SJSA1 (cell line): ENCODE results near the gene STOX2. TPM values are rescaled to one million over a fixed set of nuclear protein-coding genes. Genes with fewer than 3 reads are reported as not detected.
"Not testable (repeated sequence)": the region's sequence is repeated elsewhere in the genome, so short reads cannot be mapped to it uniquely, and the experiment has no call there.

Experiments used
- DNase-seq, 2 experiments: peaks; one replicate each; pipeline ENCODE4 v3.0.0-alpha.2; 2015 to 2020; ENCODE audit warnings: low spot score in 2 of 2, low read depth in 1 of 2
- H3K27ac ChIP-seq: fragments of 250-450 bp; sonication (Bioruptor Pico); 2 replicates; pipeline ENCODE4 v1.5.1; 2020; ENCODE audit warnings: mild to moderate bottlenecking, moderate library complexity
- H3K27me3 ChIP-seq: fragments of 250-450 bp; sonication (Bioruptor Pico); replicated peaks from 2 replicates; pipeline ENCODE4 v1.5.1; 2020; ENCODE audit warnings: mild to moderate bottlenecking, moderate library complexity
- H3K36me3 ChIP-seq: fragments of 250-450 bp; sonication (Bioruptor Pico); 2 replicates; pipeline ENCODE4 v1.5.1; 2020; ENCODE audit warnings: mild to moderate bottlenecking
- H3K4me1 ChIP-seq: fragments of 250-450 bp; sonication (Bioruptor Pico); replicated peaks from 2 replicates; pipeline ENCODE4 v1.6.1; 2021; ENCODE audit warnings: mild to moderate bottlenecking
- H3K4me3 ChIP-seq: fragments of 250-450 bp; sonication (Bioruptor Pico); 2 replicates; pipeline ENCODE4 v1.5.1; 2020; ENCODE audit warnings: mild to moderate bottlenecking
- H3K9me3 ChIP-seq: fragments of 250-450 bp; sonication (Bioruptor Pico); replicated peaks from 2 replicates; pipeline ENCODE4 v1.5.1; 2020; ENCODE audit warnings: mild to moderate bottlenecking
- total RNA-seq: library from RNA; depleted of rRNA; stranded (reverse); fragments of >200 nt; shearing (Covaris generic); gene quantifications from 2 replicates; pipeline ENCODE4 v1.2.3, GENCODE V29; 2014

Gene STOX2
- total RNA-seq, 1 experiment from 2014 or later: 0.55 TPM

GRCh38 chr4:183934761-183935160, 29.7 kb downstream of the STOX2 start:
- H3K9me3 ChIP-seq: no peaks in the 10 kb centered on the region
- H3K27me3 ChIP-seq: no peaks in the 10 kb centered on the region
- no peak overlapping the region for H3K4me3 ChIP-seq
- no peak for DNase-seq
- no peak overlapping the region for H3K27ac ChIP-seq
- H3K4me1 ChIP-seq: no peaks in the 10 kb centered on the region
- no peaks in the 10 kb centered on the region for H3K36me3 ChIP-seq

DNA sequence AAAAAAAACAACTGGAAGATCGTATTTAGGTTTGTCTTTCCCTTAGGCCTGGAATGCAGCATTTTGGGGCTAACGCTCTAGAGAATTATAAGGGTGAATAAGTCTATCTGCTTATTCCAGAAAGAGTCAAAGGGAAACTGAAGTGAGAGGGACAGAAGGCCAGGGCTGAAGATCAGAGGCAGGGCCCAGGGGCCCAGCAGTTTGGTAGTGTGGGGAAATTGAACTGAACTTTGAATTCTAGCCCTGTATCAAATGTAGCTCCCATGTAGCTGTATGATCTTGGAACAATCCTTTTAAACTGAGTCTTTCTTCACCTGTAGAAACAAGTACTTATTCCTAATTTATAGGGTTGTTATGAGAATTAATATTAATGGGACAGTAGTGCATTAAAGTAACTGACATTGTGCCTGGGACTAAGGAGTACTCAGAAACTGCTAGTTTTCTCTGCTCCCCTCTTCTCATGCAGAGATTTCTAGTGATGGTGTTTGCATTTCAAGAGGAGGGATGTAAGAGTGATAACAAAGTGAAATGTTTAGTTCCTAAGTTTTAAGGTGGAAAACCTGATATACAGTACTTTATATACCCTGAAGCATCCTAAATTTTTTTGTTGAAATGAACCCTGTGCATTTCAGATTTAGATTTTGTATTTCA, 30.4 kb downstream of the STOX2 start:
- no peak for DNase-seq
- H3K4me1 ChIP-seq: no peaks in the 10 kb centered on the region
- no peaks in the 10 kb centered on the region for H3K36me3 ChIP-seq
- no peaks in the 10 kb centered on the region for H3K9me3 ChIP-seq
- no peak overlapping the region for H3K27ac ChIP-seq
- no peak overlapping the region for H3K4me3 ChIP-seq
- H3K27me3 ChIP-seq: no peaks in the 10 kb centered on the region

GRCh38 chr4:183936047-183936446, 30.9 kb downstream of the STOX2 start:
- Histone ChIP-seq H3K4me1 (no peaks in the 10 kb centered on the region), H3K9me3 (no peaks in the 10 kb centered on the region), H3K27me3 (no peaks in the 10 kb centered on the region), H3K4me3 (no peak overlapping the region), H3K36me3 (no peaks in the 10 kb centered on the region), H3K27ac (no peak overlapping the region)
- DNase-seq: no peak

- DNase-seq: no peak
- Histone ChIP-seq H3K9me3 (no peaks in the 10 kb centered on the region), H3K4me1 (no peaks in the 10 kb centered on the region), H3K27me3 (no peaks in the 10 kb centered on the region), H3K36me3 (no peaks in the 10 kb centered on the region), H3K27ac (no peak overlapping the region), H3K4me3 (no peak overlapping the region)
Observed at GRCh38 chr4:183936574-183937345, 31.7 kb downstream of the STOX2 start.

DNA sequence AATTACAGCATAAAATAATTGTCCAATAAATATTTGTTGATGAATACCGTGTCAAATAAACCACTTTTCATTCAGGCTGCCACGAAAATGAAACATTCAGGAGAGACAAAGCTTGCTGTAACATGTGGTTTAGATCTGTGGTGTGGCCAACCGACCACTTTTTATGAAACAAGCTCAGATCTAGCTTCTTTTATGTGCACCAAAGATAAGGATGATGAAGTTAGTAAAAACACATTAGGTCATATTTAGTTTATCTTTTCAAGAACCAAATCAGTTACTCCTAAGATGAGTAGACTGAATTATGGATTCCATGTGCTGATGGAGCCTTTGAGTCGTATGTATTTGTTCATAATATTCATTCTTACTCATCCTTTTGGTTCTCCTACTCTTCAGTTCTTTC, 35.8 kb downstream of the STOX2 start:
- no peaks in the 10 kb centered on the region for H3K36me3 ChIP-seq
- no peak overlapping the region for H3K4me3 ChIP-seq
- no peaks in the 10 kb centered on the region for H3K9me3 ChIP-seq
- no peaks in the 10 kb centered on the region for H3K4me1 ChIP-seq
- DNase-seq: no peak
- H3K27ac ChIP-seq: no peak overlapping the region
- H3K27me3 ChIP-seq: no peaks in the 10 kb centered on the region

DNA sequence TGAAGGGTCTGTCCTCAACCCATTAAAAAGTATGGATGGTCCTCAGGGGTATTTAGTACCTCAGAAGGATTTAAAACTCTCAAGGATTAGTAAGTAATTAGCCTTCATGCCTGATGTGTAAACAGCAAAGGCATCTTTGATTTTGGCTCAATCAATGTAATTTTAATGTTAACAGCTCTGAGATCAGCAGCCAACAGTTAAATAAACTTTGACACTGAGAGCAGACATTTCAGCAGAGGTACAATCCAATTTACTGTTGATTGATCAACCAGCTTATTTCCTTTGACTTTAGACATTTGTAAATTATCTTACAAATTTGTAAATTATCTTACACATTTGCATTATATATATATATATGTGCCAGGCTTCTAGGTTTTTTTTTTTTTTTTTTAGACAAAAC, 36.9 kb downstream of the STOX2 start:
- no peak overlapping the region for H3K27ac ChIP-seq
- H3K4me1 ChIP-seq: no peaks in the 10 kb centered on the region
- no peaks in the 10 kb centered on the region for H3K27me3 ChIP-seq
- H3K9me3 ChIP-seq: no peaks in the 10 kb centered on the region
- DNase-seq: no peak
- H3K4me3 ChIP-seq: no peak overlapping the region
- H3K36me3 ChIP-seq: no peaks in the 10 kb centered on the region

DNA sequence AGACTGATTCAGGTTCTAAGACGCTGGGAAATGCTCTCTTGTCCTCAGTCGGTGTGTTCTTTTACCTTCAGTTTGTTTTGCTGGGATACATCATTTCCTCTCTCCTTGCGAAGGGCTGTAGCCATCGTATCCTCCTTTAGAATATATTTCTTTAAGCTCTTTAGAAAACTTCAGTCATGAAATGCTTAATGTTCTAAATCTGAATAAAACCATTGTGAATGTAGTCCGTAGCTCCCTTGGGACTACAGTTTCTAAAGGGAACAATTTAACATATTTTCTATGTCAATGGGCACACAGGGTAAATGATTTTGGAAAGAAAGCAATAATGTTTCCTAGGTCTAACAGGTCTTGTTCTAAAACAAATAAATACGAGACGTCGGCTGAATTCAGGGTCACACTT, 40.6 kb downstream of the STOX2 start:
- Histone ChIP-seq H3K4me3 (no peak overlapping the region), H3K27me3 (no peaks in the 10 kb centered on the region), H3K9me3 (no peaks in the 10 kb centered on the region), H3K27ac (no peak overlapping the region), H3K36me3 (no peaks in the 10 kb centered on the region), H3K4me1 (no peaks in the 10 kb centered on the region)
- DNase-seq: no peak

DNA sequence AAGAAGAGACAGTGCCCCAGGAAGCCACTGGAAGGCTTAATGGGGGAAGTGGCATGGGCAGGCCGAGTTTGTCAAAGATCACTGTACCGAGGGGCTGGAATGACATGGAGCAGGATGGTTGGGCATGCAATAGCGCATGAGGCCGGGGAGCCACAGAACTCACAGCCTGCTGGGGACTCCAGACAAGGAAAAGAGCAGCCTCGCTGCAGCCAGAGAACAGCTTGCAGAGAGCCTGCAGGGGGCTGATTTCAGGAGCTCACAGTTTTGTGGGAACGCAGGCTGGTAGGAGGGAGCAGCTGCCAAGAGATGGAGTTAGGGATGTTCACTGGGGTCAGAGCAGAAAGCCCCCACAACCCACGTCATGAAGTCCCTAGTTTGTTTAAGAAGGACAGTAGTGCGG, 45.4 kb downstream of the STOX2 start:
- Histone ChIP-seq H3K9me3 (no peaks in the 10 kb centered on the region), H3K27ac (no peak overlapping the region), H3K4me3 (no peak overlapping the region), H3K36me3 (no peaks in the 10 kb centered on the region), H3K27me3 (no peaks in the 10 kb centered on the region), H3K4me1 (no peaks in the 10 kb centered on the region)
- no peak for DNase-seq

DNA sequence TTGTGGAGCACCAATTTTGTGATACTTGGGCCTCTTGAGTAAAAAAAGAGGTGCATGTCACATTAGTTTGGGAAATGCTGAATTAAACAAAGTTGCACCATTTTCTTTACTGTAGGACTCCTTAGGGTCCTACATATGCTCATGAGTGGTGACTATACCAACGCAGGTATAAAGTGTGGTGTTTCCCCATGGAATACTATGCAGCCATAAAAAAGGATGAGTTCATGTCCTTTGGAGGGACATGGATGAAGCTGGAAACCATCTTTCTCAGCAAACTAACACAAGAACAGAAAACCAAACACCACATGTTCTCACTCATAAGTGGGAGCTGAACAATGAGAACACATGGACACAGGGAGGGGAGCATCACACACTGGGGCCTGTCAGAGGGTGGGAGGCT, 47.5 kb downstream of the STOX2 start:
- not testable (repeated sequence) for H3K36me3 ChIP-seq, H3K27ac ChIP-seq

GRCh38 chr4:183959319-183960045, 54.4 kb downstream of the STOX2 start:
- Histone ChIP-seq H3K4me3 (no peak overlapping the region), H3K27ac (no peak overlapping the region)
- no peak for DNase-seq

More for the DNA sequence above, 47.5 kb downstream of the STOX2 start:
- H3K4me1 ChIP-seq, H3K27me3 ChIP-seq, H3K9me3 ChIP-seq, H3K4me3 ChIP-seq, DNase-seq: not testable (repeated sequence)

GRCh38 chr4:183960046-183960420, 54.9 kb downstream of the STOX2 start:
- Histone ChIP-seq H3K9me3 (no peaks in the 10 kb centered on the region), H3K27me3 (0 out of 2 replicates have a peak, but pooled peaks cover under 1% of the 10 kb centered on the region), H3K4me3 (no peak overlapping the region), H3K36me3 (no peaks in the 10 kb centered on the region), H3K4me1 (no peaks in the 10 kb centered on the region), H3K27ac (no peak overlapping the region)
- no peak for DNase-seq

More at GRCh38 chr4:183959319-183960045, 54.4 kb downstream of the STOX2 start:
- no peaks in the 10 kb centered on the region for H3K27me3 ChIP-seq
- H3K36me3 ChIP-seq: no peaks in the 10 kb centered on the region
- no peaks in the 10 kb centered on the region for H3K4me1 ChIP-seq
- no peaks in the 10 kb centered on the region for H3K9me3 ChIP-seq

- H3K4me1 ChIP-seq: no peaks in the 10 kb centered on the region
- no peak for DNase-seq
- no peak overlapping the region for H3K27ac ChIP-seq
- H3K27me3 ChIP-seq: 0 out of 2 replicates have a peak, but pooled peaks cover 3% of the 10 kb centered on the region
- H3K4me3 ChIP-seq: no peak overlapping the region
- H3K9me3 ChIP-seq: no peaks in the 10 kb centered on the region
- H3K36me3 ChIP-seq: no peaks in the 10 kb centered on the region
Observed at GRCh38 chr4:183960962-183961541, 55.9 kb downstream of the STOX2 start.

GRCh38 chr4:183961795-183962194, 56.7 kb downstream of the STOX2 start:
- no peaks in the 10 kb centered on the region for H3K4me1 ChIP-seq
- H3K4me3 ChIP-seq: no peak overlapping the region
- no peak for DNase-seq
- 0 out of 2 replicates have a peak, but pooled peaks cover 3% of the 10 kb centered on the region for H3K27me3 ChIP-seq
- no peaks in the 10 kb centered on the region for H3K9me3 ChIP-seq
- H3K27ac ChIP-seq: no peak overlapping the region
- no peaks in the 10 kb centered on the region for H3K36me3 ChIP-seq

- H3K9me3 ChIP-seq: no peaks in the 10 kb centered on the region
- no peaks in the 10 kb centered on the region for H3K4me1 ChIP-seq
- H3K27me3 ChIP-seq: 0 out of 2 replicates have a peak, but pooled peaks cover 3% of the 10 kb centered on the region
- DNase-seq: no peak
- no peaks in the 10 kb centered on the region for H3K36me3 ChIP-seq
- H3K27ac ChIP-seq: no peak overlapping the region
- no peak overlapping the region for H3K4me3 ChIP-seq
Observed at GRCh38 chr4:183962419-183962818, 57.3 kb downstream of the STOX2 start.
